GM12878 (cell line): ENCODE measurements around the gene HOXC5. TPM values are rescaled to one million over a fixed set of nuclear protein-coding genes. Genes with fewer than 3 reads are reported as not detected.
A peak's percentile ranks its signal among the peaks of the same experiment; 100 is the strongest.

ENCODE experiments used
- BMI1 ChIP-seq: fragments of 450-650 bp; IDR thresholded peaks from 2 replicates; pipeline ENCODE4 v1.6.1; 2016; ENCODE audit warnings: mild to moderate bottlenecking, moderate library complexity, borderline replicate concordance
- BRCA1 ChIP-seq: IDR thresholded peaks from 2 replicates; pipeline ENCODE4 v1.6.1; 2011; ENCODE audit warnings: low read depth, low read length, improper control_type of control experiment
- JUNB ChIP-seq: IDR thresholded peaks from 2 replicates; pipeline ENCODE4 v1.6.1; 2016; ENCODE audit warnings: antibody characterized with exemption, mild to moderate bottlenecking
- JUND ChIP-seq: IDR thresholded peaks from 2 replicates; pipeline ENCODE4 v1.6.1; 2012; ENCODE audit warnings: low read depth, mild to moderate bottlenecking, low read length, improper control_type of control experiment, moderate library complexity
- KLF5 ChIP-seq: fragments of 450-650 bp; IDR thresholded peaks from 2 replicates; pipeline ENCODE4 v1.6.1; 2014; ENCODE audit warnings: mild to moderate bottlenecking; ENCODE audit not compliant: partially characterized antibody
- NBN ChIP-seq: fragments of 450-650 bp; IDR thresholded peaks from 2 replicates; pipeline ENCODE4 v1.6.1; 2016
- RBBP5 ChIP-seq: fragments of 200-600 bp; sonication (generic); conservative IDR thresholded peaks from 2 replicates; pipeline ENCODE4 v1.6.1; 2016
- RELA ChIP-seq: fragments of 450-650 bp; IDR thresholded peaks from 2 replicates; pipeline ENCODE4 v1.8.0; 2014; ENCODE audit warnings: borderline replicate concordance; ENCODE audit not compliant: partially characterized antibody
- SIX5 ChIP-seq: IDR thresholded peaks from 2 replicates; pipeline ENCODE4 v1.6.1; 2011; ENCODE audit warnings: mild to moderate bottlenecking, low read depth, low read length, moderate library complexity; ENCODE audit not compliant: severe bottlenecking
- SMC3 ChIP-seq: IDR thresholded peaks from 2 replicates; pipeline ENCODE4 v1.6.1; 2011; ENCODE audit warnings: low read length, improper control_type of control experiment, borderline replicate concordance
- STAT1 ChIP-seq: fragments of 450-650 bp; conservative IDR thresholded peaks from 2 replicates; pipeline ENCODE4 v1.6.1; 2014; ENCODE audit warnings: antibody characterized with exemption, mild to moderate bottlenecking
- STAT3 ChIP-seq: IDR thresholded peaks from 2 replicates; pipeline ENCODE4 v1.6.1; 2011; ENCODE audit warnings: low read depth, low read length, improper control_type of control experiment
- SUPT20H ChIP-seq: IDR thresholded peaks from 2 replicates; pipeline ENCODE4 v1.6.1; 2011; ENCODE audit warnings: low read depth, mild to moderate bottlenecking, low read length, moderate library complexity, borderline replicate concordance; ENCODE audit not compliant: control insufficient read depth
- ZNF24 ChIP-seq: fragments of 450-650 bp; IDR thresholded peaks from 2 replicates; pipeline ENCODE4 v1.6.1; 2017; ENCODE audit warnings: antibody characterized with exemption, mild to moderate bottlenecking
- polyA plus RNA-seq, 11 experiments: library from polyadenylated mRNA; depleted of rRNA in 4 of 11; unstranded in 6 of 11; stranded (reverse) in 5 of 11; fragments of >200 nt; fragmentation: Nextera tagmentation in 4 of 11; fragmentation: Illumina TruSeq in 1 of 11; extraction: Ambion mirVana in 4 of 11; extraction: Trizol in 1 of 11; gene quantifications; 1 replicate in 1 of 11; 2 replicates in 10 of 11; pipeline versions ENCODE4 v1.2.1 to v1.2.3, GENCODE V29; 2011 to 2016; ENCODE audit warnings: inconsistent platforms in 2 of 11, missing spikeins in 2 of 11, low read depth in 1 of 11
- total RNA-seq, 4 experiments: library from RNA; depleted of rRNA in 3 of 4; stranded (reverse); fragments of >200 nt in 3 of 4; fragmentation: Illumina TruSeq in 1 of 4; extraction: Trizol in 1 of 4; gene quantifications; 2 replicates each; pipeline versions ENCODE4 v1.2.1 to v1.2.3, GENCODE V29; 2013 to 2021
- TF ChIP-seq, protein P1 (sequence below), 3 experiments: IDR thresholded peaks in 2 of 3; conservative IDR thresholded peaks in 1 of 3; 2 replicates each; pipeline ENCODE4 v1.5.1; 2011; ENCODE audit warnings: low read depth in 3 of 3, low read length in 3 of 3, mild to moderate bottlenecking in 3 of 3, control low read depth in 2 of 3, moderate library complexity in 2 of 3, inconsistent platforms in 1 of 3, mixed read lengths in 1 of 3; ENCODE audit not compliant: control insufficient read depth in 2 of 3, insufficient read depth in 1 of 3; ENCODE audit errors: extremely low read depth in 1 of 3
- TF ChIP-seq, protein P2 (sequence below): fragments of 450-650 bp; IDR thresholded peaks from 2 replicates; pipeline ENCODE4 v1.6.1; 2017; ENCODE audit warnings: antibody characterized with exemption, mild to moderate bottlenecking, moderate library complexity
- TF ChIP-seq, protein P3 (sequence below): fragments of 450-650 bp; formaldehyde crosslinking; IDR thresholded peaks from 2 replicates; pipeline ENCODE4 v1.4.0; 2022; ENCODE audit warnings: mild to moderate bottlenecking, moderate library complexity
- TF ChIP-seq, protein P4 (sequence below): fragments of 450-650 bp; IDR thresholded peaks from 2 replicates; pipeline ENCODE4 v1.6.1; 2017; ENCODE audit warnings: mild to moderate bottlenecking
- TF ChIP-seq, protein P5 (sequence below): IDR thresholded peaks from 2 replicates; pipeline ENCODE4 v1.6.1; 2011; ENCODE audit warnings: low read depth, low read length, improper control_type of control experiment, borderline replicate concordance

The HOXC5 gene
- total and polyA plus RNA-seq, 10 of the 15 experiments (the other 5 are each of a cell fraction or from before 2014, with no cell fraction given) = 0.11 TPM; not detected in 9

DNA sequence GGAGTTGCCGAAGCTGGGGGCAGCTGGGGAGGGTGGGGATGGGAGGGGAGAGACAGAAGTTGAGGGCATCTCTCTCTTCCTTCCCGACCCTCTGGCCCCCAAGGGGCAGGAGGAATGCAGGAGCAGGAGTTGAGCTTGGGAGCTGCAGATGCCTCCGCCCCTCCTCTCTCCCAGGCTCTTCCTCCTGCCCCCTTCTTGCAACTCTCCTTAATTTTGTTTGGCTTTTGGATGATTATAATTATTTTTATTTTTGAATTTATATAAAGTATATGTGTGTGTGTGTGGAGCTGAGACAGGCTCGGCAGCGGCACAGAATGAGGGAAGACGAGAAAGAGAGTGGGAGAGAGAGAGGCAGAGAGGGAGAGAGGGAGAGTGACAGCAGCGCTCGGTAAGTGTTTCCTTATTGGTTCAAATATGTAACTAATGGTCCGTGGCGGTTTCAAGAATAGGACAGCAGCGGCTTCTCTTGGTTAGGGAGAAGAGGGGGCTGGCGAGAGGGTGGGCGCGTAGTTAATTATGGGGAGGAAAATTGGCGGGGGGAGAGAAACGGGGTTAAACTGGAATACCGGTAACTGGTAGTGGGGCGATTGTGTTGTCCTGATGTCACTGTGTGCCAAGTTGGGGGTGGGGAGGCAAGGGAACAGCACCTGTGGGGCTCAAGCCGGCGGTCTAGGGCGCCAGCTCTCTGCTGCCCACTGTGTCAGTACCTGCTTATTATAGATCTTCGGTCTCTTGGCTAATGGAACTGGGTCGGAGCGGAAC is 15.6 kb upstream of the HOXC5 start (continued):
- TF ChIP-seq, protein P1, sequence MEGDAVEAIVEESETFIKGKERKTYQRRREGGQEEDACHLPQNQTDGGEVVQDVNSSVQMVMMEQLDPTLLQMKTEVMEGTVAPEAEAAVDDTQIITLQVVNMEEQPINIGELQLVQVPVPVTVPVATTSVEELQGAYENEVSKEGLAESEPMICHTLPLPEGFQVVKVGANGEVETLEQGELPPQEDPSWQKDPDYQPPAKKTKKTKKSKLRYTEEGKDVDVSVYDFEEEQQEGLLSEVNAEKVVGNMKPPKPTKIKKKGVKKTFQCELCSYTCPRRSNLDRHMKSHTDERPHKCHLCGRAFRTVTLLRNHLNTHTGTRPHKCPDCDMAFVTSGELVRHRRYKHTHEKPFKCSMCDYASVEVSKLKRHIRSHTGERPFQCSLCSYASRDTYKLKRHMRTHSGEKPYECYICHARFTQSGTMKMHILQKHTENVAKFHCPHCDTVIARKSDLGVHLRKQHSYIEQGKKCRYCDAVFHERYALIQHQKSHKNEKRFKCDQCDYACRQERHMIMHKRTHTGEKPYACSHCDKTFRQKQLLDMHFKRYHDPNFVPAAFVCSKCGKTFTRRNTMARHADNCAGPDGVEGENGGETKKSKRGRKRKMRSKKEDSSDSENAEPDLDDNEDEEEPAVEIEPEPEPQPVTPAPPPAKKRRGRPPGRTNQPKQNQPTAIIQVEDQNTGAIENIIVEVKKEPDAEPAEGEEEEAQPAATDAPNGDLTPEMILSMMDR (IDR thresholded peaks at IDR 0.05 in 2 of 3, conservative IDR thresholded peaks at IDR 0.05 in 1 of 3; ENCODE audit: control insufficient read depth in 2 of 3, extremely low read depth in 1 of 3, insufficient read depth in 1 of 3, low read depth in 3 of 3, low read length in 3 of 3) = peak; percentile 5 to 20 (median 10); a peak in 2 of 6 replicates
- no peak for TF ChIP-seq SMC3
- no peak for TF ChIP-seq BRCA1
- no peak for TF ChIP-seq JUND
- TF ChIP-seq RBBP5 = no peak
- TF ChIP-seq RELA = no peak
- TF ChIP-seq, protein P2, sequence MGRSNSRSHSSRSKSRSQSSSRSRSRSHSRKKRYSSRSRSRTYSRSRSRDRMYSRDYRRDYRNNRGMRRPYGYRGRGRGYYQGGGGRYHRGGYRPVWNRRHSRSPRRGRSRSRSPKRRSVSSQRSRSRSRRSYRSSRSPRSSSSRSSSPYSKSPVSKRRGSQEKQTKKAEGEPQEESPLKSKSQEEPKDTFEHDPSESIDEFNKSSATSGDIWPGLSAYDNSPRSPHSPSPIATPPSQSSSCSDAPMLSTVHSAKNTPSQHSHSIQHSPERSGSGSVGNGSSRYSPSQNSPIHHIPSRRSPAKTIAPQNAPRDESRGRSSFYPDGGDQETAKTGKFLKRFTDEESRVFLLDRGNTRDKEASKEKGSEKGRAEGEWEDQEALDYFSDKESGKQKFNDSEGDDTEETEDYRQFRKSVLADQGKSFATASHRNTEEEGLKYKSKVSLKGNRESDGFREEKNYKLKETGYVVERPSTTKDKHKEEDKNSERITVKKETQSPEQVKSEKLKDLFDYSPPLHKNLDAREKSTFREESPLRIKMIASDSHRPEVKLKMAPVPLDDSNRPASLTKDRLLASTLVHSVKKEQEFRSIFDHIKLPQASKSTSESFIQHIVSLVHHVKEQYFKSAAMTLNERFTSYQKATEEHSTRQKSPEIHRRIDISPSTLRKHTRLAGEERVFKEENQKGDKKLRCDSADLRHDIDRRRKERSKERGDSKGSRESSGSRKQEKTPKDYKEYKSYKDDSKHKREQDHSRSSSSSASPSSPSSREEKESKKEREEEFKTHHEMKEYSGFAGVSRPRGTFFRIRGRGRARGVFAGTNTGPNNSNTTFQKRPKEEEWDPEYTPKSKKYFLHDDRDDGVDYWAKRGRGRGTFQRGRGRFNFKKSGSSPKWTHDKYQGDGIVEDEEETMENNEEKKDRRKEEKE = no peak
- peak; percentile 33; the same call in 1 of the 2 replicates for TF ChIP-seq BMI1
- TF ChIP-seq STAT3 = no peak
- no peak for TF ChIP-seq SUPT20H
- TF ChIP-seq KLF5 = no peak
- TF ChIP-seq SIX5 = no peak
- no peak for TF ChIP-seq ZNF24
- 0 out of 2 replicates have a peak, but pooled peaks have one; percentile 18 for TF ChIP-seq NBN
- TF ChIP-seq JUNB = no peak
- no peak for TF ChIP-seq STAT1
- TF ChIP-seq, protein P3, sequence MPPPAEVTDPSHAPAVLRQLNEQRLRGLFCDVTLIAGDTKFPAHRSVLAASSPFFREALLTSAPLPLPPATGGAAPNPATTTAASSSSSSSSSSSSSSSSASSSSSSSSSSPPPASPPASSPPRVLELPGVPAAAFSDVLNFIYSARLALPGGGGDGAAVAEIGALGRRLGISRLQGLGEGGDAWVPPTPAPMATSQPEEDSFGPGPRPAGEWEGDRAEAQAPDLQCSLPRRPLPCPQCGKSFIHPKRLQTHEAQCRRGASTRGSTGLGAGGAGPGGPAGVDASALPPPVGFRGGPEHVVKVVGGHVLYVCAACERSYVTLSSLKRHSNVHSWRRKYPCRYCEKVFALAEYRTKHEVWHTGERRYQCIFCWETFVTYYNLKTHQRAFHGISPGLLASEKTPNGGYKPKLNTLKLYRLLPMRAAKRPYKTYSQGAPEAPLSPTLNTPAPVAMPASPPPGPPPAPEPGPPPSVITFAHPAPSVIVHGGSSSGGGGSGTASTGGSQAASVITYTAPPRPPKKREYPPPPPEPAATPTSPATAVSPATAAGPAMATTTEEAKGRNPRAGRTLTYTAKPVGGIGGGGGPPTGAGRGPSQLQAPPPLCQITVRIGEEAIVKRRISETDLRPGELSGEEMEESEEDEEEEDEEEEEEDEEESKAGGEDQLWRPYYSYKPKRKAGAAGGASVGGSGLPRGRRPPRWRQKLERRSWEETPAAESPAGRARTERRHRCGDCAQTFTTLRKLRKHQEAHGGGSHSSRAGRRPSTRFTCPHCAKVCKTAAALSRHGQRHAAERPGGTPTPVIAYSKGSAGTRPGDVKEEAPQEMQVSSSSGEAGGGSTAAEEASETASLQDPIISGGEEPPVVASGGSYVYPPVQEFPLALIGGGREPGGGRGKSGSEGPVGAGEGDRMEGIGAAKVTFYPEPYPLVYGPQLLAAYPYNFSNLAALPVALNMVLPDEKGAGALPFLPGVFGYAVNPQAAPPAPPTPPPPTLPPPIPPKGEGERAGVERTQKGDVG = no peak
- TF ChIP-seq, protein P4, sequence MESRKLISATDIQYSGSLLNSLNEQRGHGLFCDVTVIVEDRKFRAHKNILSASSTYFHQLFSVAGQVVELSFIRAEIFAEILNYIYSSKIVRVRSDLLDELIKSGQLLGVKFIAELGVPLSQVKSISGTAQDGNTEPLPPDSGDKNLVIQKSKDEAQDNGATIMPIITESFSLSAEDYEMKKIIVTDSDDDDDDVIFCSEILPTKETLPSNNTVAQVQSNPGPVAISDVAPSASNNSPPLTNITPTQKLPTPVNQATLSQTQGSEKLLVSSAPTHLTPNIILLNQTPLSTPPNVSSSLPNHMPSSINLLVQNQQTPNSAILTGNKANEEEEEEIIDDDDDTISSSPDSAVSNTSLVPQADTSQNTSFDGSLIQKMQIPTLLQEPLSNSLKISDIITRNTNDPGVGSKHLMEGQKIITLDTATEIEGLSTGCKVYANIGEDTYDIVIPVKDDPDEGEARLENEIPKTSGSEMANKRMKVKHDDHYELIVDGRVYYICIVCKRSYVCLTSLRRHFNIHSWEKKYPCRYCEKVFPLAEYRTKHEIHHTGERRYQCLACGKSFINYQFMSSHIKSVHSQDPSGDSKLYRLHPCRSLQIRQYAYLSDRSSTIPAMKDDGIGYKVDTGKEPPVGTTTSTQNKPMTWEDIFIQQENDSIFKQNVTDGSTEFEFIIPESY = no peak
- TF ChIP-seq, protein P5, sequence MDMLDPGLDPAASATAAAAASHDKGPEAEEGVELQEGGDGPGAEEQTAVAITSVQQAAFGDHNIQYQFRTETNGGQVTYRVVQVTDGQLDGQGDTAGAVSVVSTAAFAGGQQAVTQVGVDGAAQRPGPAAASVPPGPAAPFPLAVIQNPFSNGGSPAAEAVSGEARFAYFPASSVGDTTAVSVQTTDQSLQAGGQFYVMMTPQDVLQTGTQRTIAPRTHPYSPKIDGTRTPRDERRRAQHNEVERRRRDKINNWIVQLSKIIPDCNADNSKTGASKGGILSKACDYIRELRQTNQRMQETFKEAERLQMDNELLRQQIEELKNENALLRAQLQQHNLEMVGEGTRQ = no peak
